Epithelial cell of esophagus (primary cell): ENCODE measurements around the gene ATP1B1.

Experiments
- DNase-seq: peaks from one replicate; pipeline ENCODE4 v3.0.0; 2010; ENCODE audit warnings: low read depth
- H3K4me3 ChIP-seq: 2 replicates; pipeline ENCODE4 v1.5.1; 2011; ENCODE audit warnings: mild to moderate bottlenecking, low read length, control low read depth
- TF ChIP-seq, protein P1 (sequence below): IDR thresholded peaks from 2 replicates; pipeline ENCODE4 v1.5.1; 2011; ENCODE audit warnings: low read depth, mild to moderate bottlenecking, low read length, control low read depth, inconsistent platforms; ENCODE audit not compliant: insufficient read depth; ENCODE audit errors: missing control alignments

Gene ATP1B1

DNA sequence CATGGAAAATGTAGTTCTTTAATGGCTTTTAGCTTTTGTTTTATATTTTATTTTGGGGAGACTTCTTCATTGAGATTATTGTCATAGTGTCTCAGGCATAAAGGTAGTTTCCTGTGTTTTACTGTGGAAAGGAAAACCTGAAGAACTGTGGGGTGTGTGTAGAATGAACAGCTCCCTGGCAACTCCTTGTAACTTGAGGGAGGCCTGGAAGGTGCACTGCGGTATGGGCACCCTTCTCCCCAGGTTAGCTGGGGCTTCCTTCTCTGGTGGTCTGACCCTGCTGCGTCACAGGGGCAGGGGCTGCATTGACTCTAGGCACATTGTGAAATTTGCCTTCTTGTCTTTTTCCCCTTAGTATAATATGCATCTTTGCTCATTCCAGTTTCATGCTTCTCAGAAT lies 1.7 kb downstream of the ATP1B1 start:
- peak overlapping the region; percentile 79 for H3K4me3 ChIP-seq
- TF ChIP-seq, protein P1, sequence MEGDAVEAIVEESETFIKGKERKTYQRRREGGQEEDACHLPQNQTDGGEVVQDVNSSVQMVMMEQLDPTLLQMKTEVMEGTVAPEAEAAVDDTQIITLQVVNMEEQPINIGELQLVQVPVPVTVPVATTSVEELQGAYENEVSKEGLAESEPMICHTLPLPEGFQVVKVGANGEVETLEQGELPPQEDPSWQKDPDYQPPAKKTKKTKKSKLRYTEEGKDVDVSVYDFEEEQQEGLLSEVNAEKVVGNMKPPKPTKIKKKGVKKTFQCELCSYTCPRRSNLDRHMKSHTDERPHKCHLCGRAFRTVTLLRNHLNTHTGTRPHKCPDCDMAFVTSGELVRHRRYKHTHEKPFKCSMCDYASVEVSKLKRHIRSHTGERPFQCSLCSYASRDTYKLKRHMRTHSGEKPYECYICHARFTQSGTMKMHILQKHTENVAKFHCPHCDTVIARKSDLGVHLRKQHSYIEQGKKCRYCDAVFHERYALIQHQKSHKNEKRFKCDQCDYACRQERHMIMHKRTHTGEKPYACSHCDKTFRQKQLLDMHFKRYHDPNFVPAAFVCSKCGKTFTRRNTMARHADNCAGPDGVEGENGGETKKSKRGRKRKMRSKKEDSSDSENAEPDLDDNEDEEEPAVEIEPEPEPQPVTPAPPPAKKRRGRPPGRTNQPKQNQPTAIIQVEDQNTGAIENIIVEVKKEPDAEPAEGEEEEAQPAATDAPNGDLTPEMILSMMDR: no peak
- DNase-seq: no peak

DNA sequence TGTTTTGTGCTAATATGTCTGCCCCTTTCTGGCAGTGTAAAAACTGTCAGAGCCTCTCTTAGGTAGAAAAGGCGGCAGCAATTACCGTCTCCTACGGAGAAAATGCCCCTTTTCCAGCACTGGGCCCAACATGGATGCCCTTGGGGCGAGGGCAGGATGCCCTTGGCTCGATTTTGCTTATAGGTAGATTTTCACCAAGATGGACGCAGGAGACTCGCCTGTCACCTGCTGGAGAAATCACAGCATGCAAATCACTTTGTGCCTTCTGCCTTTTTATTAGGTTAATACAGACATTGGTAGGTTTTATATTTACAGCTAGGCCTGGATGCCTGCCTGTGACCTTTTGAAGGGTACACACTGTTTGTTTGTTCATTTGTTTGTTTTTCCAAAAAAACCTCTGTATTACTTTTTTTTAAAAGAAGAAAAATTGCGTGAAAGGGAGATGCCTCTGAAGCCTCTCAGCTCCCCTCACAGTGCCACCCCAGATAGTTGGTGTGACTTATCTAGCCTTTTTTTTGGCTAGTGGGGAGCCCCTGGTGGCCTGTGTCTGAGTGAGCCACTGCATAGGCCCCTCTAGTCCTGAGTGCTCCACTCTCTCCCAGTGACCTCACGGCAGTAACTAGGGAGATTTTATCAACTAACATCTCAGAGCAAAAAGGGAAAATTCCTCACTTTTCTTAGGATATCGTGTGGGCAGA lies 2.5 kb downstream of the ATP1B1 start:
- TF ChIP-seq, protein P1: peak; percentile 51
- no peak for DNase-seq
- H3K4me3 ChIP-seq: peak overlapping the region; percentile 79

DNA sequence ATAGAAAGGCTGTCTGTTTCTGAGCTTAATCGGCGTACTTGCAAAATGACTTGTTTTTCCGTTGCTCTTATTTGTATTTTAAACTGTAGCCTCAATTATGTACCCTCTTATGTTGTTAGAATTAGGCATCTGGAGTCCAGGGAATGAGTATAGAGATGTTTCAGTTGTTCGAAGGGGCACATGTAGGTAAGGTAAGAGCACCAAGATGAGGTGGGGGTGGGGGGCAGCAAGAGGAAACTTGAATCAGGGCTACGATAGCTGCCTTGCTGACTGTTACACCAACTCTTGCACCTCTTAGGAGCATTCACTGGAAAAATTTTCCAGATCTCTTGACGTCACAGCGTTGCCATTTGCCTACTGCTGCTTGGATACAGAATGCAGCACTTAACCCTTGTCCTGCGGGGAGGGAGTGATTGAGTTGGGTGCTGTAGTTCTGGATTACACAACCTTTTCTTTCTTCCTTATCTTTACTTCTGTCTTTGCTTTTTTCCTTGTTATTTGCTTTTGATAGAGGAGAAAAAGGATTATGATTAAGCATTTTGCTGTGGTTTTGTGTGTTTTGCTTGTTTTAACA lies 3.2 kb downstream of the ATP1B1 start:
- DNase-seq: peak; percentile 84
- TF ChIP-seq, protein P1: no peak
- H3K4me3 ChIP-seq: peak overlapping the region; percentile 18

DNA sequence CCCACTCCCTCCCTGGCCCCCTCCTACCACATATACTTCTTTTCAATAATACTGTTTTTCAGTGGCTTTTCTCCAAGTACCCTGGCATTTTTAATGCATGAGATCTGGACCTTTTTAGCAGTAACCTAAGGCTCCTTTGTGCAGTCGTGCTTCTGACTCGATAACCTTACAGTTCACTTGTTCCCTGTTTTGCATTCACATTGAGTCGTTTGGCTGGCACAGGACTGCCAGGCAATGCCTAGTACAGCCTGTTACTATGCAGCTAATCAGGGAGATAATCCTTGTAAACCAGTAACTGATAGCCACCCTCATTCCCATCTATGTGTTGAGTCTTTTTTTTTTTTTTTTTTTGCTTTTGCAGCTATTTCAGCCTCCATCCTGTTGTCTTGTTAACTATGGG lies 3.7 kb downstream of the ATP1B1 start:
- no peak overlapping the region for H3K4me3 ChIP-seq
- DNase-seq: no peak
- TF ChIP-seq, protein P1: no peak

DNA sequence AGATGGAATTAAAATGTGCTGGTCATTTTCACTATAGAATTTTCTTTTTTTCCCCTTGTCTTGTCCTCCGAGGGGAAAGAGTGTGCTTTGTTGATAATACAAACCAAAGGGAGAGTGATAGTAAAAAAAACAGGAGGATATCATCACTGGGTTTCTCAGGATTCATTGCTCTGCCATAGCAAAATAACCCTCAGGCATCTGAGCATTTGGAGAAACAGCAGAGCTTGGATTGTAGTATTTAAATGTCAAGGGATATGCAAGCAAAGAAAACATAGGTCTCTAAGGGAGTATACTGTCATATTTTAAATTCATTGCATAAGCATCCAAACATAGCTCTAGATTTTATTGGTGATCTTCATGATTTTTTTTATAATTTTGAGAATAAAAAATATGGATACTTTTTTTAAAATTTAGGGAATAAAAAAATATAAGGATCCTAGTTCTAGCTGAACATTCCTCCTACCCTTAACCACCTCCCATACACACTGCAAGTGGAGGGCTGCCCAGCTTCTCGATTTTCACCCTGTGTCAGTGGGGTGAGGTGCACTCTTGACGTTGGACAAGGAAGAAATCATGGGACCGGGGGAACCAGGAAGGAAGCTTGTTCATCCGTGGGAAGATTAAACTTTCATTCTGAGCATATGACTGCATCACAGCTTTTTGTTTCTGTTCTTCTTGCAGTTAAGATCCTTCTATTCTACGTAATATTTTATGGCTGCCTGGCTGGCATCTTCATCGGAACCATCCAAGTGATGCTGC lies 4.4 kb downstream of the ATP1B1 start:
- no peak overlapping the region for H3K4me3 ChIP-seq
- no peak for DNase-seq
- TF ChIP-seq, protein P1: no peak

DNA sequence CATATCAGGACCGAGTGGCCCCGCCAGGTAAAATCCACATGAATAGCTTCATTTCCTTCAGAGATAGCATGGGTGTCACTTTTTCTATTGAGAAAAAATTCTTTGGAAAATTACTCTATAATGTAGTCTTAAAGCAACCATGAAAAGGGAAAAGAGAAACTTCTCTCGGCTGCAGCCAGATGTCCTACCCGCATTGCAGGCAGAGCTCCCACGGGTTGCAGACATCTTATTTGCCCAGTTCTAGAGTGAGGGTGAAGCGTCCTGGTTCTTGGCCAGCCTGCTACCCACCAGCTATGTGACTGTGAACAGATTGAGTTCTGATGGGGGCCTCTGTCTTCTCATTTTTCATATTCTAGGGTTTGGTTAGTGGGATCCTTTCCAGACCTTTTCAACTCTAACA lies 5.0 kb downstream of the ATP1B1 start:
- no peak overlapping the region for H3K4me3 ChIP-seq
- no peak for DNase-seq
- TF ChIP-seq, protein P1: no peak
